Measurements from ENCODE around the gene S100PBP. TPM values are rescaled to one million over a fixed set of nuclear protein-coding genes. Genes with fewer than 3 reads are reported as not detected.

Gene S100PBP
- polyA plus RNA-seq, 2 of the 4 experiments (the other 2 are of a cell fraction) = 16.1 to 41.9 TPM

- TF ChIP-seq, protein P1, sequence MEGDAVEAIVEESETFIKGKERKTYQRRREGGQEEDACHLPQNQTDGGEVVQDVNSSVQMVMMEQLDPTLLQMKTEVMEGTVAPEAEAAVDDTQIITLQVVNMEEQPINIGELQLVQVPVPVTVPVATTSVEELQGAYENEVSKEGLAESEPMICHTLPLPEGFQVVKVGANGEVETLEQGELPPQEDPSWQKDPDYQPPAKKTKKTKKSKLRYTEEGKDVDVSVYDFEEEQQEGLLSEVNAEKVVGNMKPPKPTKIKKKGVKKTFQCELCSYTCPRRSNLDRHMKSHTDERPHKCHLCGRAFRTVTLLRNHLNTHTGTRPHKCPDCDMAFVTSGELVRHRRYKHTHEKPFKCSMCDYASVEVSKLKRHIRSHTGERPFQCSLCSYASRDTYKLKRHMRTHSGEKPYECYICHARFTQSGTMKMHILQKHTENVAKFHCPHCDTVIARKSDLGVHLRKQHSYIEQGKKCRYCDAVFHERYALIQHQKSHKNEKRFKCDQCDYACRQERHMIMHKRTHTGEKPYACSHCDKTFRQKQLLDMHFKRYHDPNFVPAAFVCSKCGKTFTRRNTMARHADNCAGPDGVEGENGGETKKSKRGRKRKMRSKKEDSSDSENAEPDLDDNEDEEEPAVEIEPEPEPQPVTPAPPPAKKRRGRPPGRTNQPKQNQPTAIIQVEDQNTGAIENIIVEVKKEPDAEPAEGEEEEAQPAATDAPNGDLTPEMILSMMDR (IDR thresholded peaks at IDR 0.05) = no peak
- TF ChIP-seq HOXB5 (CRISPR knock-in tag; IDR thresholded peaks at IDR 0.05) = no peak
- no peak for TF ChIP-seq EHMT2 (IDR thresholded peaks at IDR 0.05; ENCODE audit: low read depth)
- no peak for TF ChIP-seq SMC3 (IDR thresholded peaks at IDR 0.05)
- no peak for TF ChIP-seq HEYL (CRISPR knock-in tag; IDR thresholded peaks at IDR 0.05)
- TF ChIP-seq ZNF302 (CRISPR knock-in tag; IDR thresholded peaks at IDR 0.05) = no peak
- TF ChIP-seq MYC (IDR thresholded peaks at IDR 0.05; ENCODE audit: borderline replicate concordance, low read length) = no peak
- no peak for TF ChIP-seq MAX (IDR thresholded peaks at IDR 0.05)
- no peak for TF ChIP-seq RCOR1 (IDR thresholded peaks at IDR 0.05; ENCODE audit: low read depth, low read length)
- TF ChIP-seq NFE2L2 (conservative IDR thresholded peaks at IDR 0.05; ENCODE audit: low read length) = no peak
- no peak for TF ChIP-seq HES2 (IDR thresholded peaks at IDR 0.05)
- TF ChIP-seq CEBPB (IDR thresholded peaks at IDR 0.05) = no peak
- CTCF ChIA-PET = interaction anchor here (1.0 to 1.7 kb wide), 4 partner anchors 14 to 208 kb away, joined by 3 to 7 read pairs (median 4); no protein-coding TSS in a partner anchor
- no peaks in the 10 kb centered on the region for H3K4me1 ChIP-seq
- FAIRE-seq (no peak), DNase-seq (ENCODE audit: low read depth in 1 of 2, low spot score in 1 of 2) (peak in 1 of 2 experiments; percentile 50), ATAC-seq (peak; percentile 47 to 62)
- POLR2A ChIA-PET = no interaction called here
- WGBS (ENCODE audit: missing lambda C conversion rate) = 65% methylated on average over 4 of the region's 6 CpGs
- no peak overlapping the region for H3K27ac ChIP-seq
- no peaks in the 10 kb centered on the region for H3K9me3 ChIP-seq
- no peak overlapping the region for H3K4me2 ChIP-seq
- no peak overlapping the region for H3K4me3 ChIP-seq
Measured at GRCh38 chr1:32878183-32878582, 60.7 kb downstream of the S100PBP start.

GRCh38 chr1:32878637-32879041 is 61.2 kb downstream of the S100PBP start:
- CTCF ChIA-PET = interaction anchor here (1.0 to 1.7 kb wide), 4 partner anchors 14 to 207 kb away, joined by 3 to 7 read pairs (median 4); no protein-coding TSS in a partner anchor
- H3K4me1 ChIP-seq = no peaks in the 10 kb centered on the region
- H3K9me3 ChIP-seq = no peaks in the 10 kb centered on the region
- no peak overlapping the region for H3K4me3 ChIP-seq
- TF ChIP-seq HEYL (CRISPR knock-in tag; IDR thresholded peaks at IDR 0.05) (no peak), CBX8 (IDR thresholded peaks at IDR 0.05) (no peak), ESRRA (IDR thresholded peaks at IDR 0.05; ENCODE audit: borderline replicate concordance, low read length) (no peak), CHD4 (IDR thresholded peaks at IDR 0.05; ENCODE audit: borderline replicate concordance) (no peak), KDM1A (IDR thresholded peaks at IDR 0.05; ENCODE audit: low read depth) (no peak), ELK1 (IDR thresholded peaks at IDR 0.05; ENCODE audit: low read depth, low read length) (no peak), ZNF302 (CRISPR knock-in tag; IDR thresholded peaks at IDR 0.05) (no peak), MAZ (IDR thresholded peaks at IDR 0.05; ENCODE audit: borderline replicate concordance, low read depth, low read length) (no peak), E2F6 (IDR thresholded peaks at IDR 0.05; ENCODE audit: borderline replicate concordance, low read depth) (no peak), KDM5A (IDR thresholded peaks at IDR 0.05) (no peak), TP53 (CRISPR knock-in tag; IDR thresholded peaks at IDR 0.05) (no peak), NFE2L2 (conservative IDR thresholded peaks at IDR 0.05; ENCODE audit: low read length) (no peak), JUNB (IDR thresholded peaks at IDR 0.05) (no peak), HMGXB4 (CRISPR knock-in tag; IDR thresholded peaks at IDR 0.05; ENCODE audit: borderline replicate concordance) (no peak), REST (IDR thresholded peaks at IDR 0.05) (no peak), PHF8 (IDR thresholded peaks at IDR 0.05; ENCODE audit: borderline replicate concordance, low read depth) (no peak)
- TF ChIP-seq, protein P1 (IDR thresholded peaks at IDR 0.05) = no peak
- FAIRE-seq (no peak), ATAC-seq (peak in 1 of 2 experiments; percentile 9; a peak in 3 of 6 replicates), DNase-seq (ENCODE audit: low read depth in 1 of 2, low spot score in 1 of 2) (no peak)
- WGBS (ENCODE audit: missing lambda C conversion rate) = 5% methylated on average over 2 of the region's 5 CpGs
- POLR2A ChIA-PET = no interaction called here
- H3K4me2 ChIP-seq = no peak overlapping the region
- H3K27ac ChIP-seq = no peak overlapping the region

Data from A549 (cell line).